ENCODE measurements around the gene CAGE1. TPM values are rescaled to one million over a fixed set of nuclear protein-coding genes. Genes with fewer than 3 reads are reported as not detected.

CAGE1 gene
- total and polyA plus RNA-seq, 10 of the 15 experiments (the other 5 are each of a cell fraction or from before 2014, with no cell fraction given), result 0.03 to 0.42 (median 0.08) TPM; not detected in 3

- ChIA-PET SMC1A (ENCODE audit: uncharacterized antibody, unreplicated experiment) (interaction anchor here (0.7 to 3.6 kb wide), 10 partner anchors 10 to 703 kb away, joined by 3 to 20 read pairs (median 4); no protein-coding TSS in a partner anchor), POLR2A (interaction anchor here (1.4 to 2.8 kb wide), 2 partner anchors 11 to 94 kb away, joined by 5 to 10 read pairs; partner anchors contain the start of genes CAGE1 and RIOK1), CTCF (interaction anchor here (1.0 to 6.1 kb wide), 3 partner anchors 10 to 320 kb away, joined by 5 to 37 read pairs (median 7); no protein-coding TSS in a partner anchor), RAD21 (ENCODE audit: unreplicated experiment) (no interaction called here)
- BruUV-seq (replicated peaks), result no TSS peak
- in situ Hi-C loops (cut with MboI), result no loop called here
- no peak overlapping the region for H3K4me2 ChIP-seq (ENCODE audit: control insufficient read depth, insufficient read depth)
- intact Hi-C loops (cut with micrococcal nuclease; ENCODE audit: unreplicated experiment), result no loop called here
- H3K9ac ChIP-seq (ENCODE audit: control insufficient read depth, insufficient read depth, low read length), result no peak overlapping the region
- no peak; the same call in 2 of the 3 replicates for ATAC-seq
- no peaks in the 10 kb centered on the region for H3K4me1 ChIP-seq (ENCODE audit: control insufficient read depth, insufficient read depth, low read length)
- no peaks in the 10 kb centered on the region for H3K79me2 ChIP-seq (ENCODE audit: control insufficient read depth, insufficient read depth, low read length)
- H4K20me1 ChIP-seq (ENCODE audit: control insufficient read depth, insufficient read depth), result no peaks in the 10 kb centered on the region
- no peaks in the 10 kb centered on the region for H3K9me3 ChIP-seq (replicated peaks; ENCODE audit: control insufficient read depth, insufficient read depth, low read length)
- DNase-seq (ENCODE audit: low read depth, low spot score), result no peak
- 19% methylated on average over 3 of the region's 3 CpGs for WGBS (ENCODE audit: insufficient coverage, insufficient replicate concordance, low lambda C conversion rate, missing lambda C conversion rate)
- no peak overlapping the region for H2AFZ ChIP-seq (ENCODE audit: control insufficient read depth, low read depth, low read length)
- H3K4me3 ChIP-seq, result no peak overlapping the region
- no peak overlapping the region for H3K27ac ChIP-seq (ENCODE audit: control insufficient read depth, insufficient read depth)
- peaks cover 7 to 35% of the 10 kb centered on the region in 2 experiments for H3K36me3 ChIP-seq (ENCODE audit: control insufficient read depth in 2 of 2, insufficient read depth in 2 of 2, low read length in 1 of 2)
- FAIRE-seq, result no peak
- H3K27me3 ChIP-seq (replicated peaks in 1 of 2; ENCODE audit: control insufficient read depth in 2 of 2, insufficient read depth in 2 of 2, low read length in 1 of 2), result no peaks in the 10 kb centered on the region
- TF ChIP-seq, protein P1, sequence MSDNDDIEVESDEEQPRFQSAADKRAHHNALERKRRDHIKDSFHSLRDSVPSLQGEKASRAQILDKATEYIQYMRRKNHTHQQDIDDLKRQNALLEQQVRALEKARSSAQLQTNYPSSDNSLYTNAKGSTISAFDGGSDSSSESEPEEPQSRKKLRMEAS (IDR thresholded peaks at IDR 0.05; ENCODE audit: low read depth, low read length), result no peak
- TF ChIP-seq IRF4 (IDR thresholded peaks at IDR 0.05; ENCODE audit: low read depth, low read length) (no peak), ZBTB4 (CRISPR knock-in tag; IDR thresholded peaks at IDR 0.05) (no peak), MTA2 (IDR thresholded peaks at IDR 0.05; ENCODE audit: low read depth) (peak; percentile 96), ZNF24 (IDR thresholded peaks at IDR 0.05) (no peak), GATAD2B (conservative IDR thresholded peaks at IDR 0.05; ENCODE audit: low read depth) (no peak), E4F1 (IDR thresholded peaks at IDR 0.05; ENCODE audit: borderline replicate concordance, partially characterized antibody) (no peak), MLLT1 (IDR thresholded peaks at IDR 0.05) (peak; percentile 26; the same call in 1 of the 2 replicates), SMARCA5 (IDR thresholded peaks at IDR 0.05) (no peak), ZNF207 (IDR thresholded peaks at IDR 0.05; ENCODE audit: borderline replicate concordance) (no peak), ATF7 (IDR thresholded peaks at IDR 0.05; ENCODE audit: low read depth) (peak; percentile 54; the same call in 1 of the 2 replicates)
- TF ChIP-seq, protein P2, sequence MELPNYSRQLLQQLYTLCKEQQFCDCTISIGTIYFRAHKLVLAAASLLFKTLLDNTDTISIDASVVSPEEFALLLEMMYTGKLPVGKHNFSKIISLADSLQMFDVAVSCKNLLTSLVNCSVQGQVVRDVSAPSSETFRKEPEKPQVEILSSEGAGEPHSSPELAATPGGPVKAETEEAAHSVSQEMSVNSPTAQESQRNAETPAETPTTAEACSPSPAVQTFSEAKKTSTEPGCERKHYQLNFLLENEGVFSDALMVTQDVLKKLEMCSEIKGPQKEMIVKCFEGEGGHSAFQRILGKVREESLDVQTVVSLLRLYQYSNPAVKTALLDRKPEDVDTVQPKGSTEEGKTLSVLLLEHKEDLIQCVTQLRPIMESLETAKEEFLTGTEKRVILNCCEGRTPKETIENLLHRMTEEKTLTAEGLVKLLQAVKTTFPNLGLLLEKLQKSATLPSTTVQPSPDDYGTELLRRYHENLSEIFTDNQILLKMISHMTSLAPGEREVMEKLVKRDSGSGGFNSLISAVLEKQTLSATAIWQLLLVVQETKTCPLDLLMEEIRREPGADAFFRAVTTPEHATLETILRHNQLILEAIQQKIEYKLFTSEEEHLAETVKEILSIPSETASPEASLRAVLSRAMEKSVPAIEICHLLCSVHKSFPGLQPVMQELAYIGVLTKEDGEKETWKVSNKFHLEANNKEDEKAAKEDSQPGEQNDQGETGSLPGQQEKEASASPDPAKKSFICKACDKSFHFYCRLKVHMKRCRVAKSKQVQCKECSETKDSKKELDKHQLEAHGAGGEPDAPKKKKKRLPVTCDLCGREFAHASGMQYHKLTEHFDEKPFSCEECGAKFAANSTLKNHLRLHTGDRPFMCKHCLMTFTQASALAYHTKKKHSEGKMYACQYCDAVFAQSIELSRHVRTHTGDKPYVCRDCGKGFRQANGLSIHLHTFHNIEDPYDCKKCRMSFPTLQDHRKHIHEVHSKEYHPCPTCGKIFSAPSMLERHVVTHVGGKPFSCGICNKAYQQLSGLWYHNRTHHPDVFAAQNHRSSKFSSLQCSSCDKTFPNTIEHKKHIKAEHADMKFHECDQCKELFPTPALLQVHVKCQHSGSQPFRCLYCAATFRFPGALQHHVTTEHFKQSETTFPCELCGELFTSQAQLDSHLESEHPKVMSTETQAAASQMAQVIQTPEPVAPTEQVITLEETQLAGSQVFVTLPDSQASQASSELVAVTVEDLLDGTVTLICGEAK (IDR thresholded peaks at IDR 0.05; ENCODE audit: borderline replicate concordance), result no peak
Measured at GRCh38 chr6:7295916-7296315, 93.6 kb downstream of the CAGE1 start.

Data from GM12878 (cell line).